Activated CD8-positive, alpha-beta memory T cell treated with anti-CD3 and anti-CD28 coated beads, Interleukin-2, amount 50 U/mL, for 1 hour (primary cell): Measurements from ENCODE around the gene NTRK3.

Source experiments
- DNase-seq: peaks from one replicate; pipeline ENCODE4 v3.0.0-alpha.2; 2020; ENCODE audit errors: extremely low read depth

The NTRK3 gene

GRCh38 chr15:88256279-88257230 lies at the start of gene NTRK3:
Gene NTRK3 (minus strand): TSS chr15:88256739. CDS start chr15:88256153, 586 bp downstream.
- no peak for DNase-seq

- DNase-seq: no peak
These were observed 46.9 kb upstream of the NTRK3 start for GRCh38 chr15:88303395-88303794.

- DNase-seq: no peak
These were observed 45.8 kb upstream of the NTRK3 start for GRCh38 chr15:88302373-88302772.

GRCh38 chr15:88301311-88301710 lies 44.8 kb upstream of the NTRK3 start:
- no peak for DNase-seq

DNA sequence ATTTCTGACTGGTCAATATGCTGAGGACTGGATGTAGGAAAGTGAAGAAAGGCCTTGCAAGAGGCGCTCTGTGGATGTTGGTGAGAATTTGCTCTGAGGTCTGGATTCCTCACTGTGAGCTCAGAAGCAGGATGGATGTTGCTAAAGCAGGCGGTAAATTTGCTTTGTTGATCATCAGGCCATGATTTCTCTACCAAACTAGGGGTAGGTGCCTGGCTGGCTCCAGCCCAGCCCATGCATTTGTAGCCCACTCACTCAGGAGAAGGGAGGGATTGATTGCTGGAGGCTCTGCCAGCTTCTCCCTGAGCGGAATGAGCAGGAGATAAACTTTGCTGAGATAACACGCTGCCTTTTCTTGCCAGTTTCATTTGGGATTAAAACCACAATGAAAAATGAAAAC lies 44.3 kb upstream of the NTRK3 start:
- no peak for DNase-seq

- no peak for DNase-seq
These were observed 43.5 kb upstream of the NTRK3 start for GRCh38 chr15:88300089-88300488.

DNA sequence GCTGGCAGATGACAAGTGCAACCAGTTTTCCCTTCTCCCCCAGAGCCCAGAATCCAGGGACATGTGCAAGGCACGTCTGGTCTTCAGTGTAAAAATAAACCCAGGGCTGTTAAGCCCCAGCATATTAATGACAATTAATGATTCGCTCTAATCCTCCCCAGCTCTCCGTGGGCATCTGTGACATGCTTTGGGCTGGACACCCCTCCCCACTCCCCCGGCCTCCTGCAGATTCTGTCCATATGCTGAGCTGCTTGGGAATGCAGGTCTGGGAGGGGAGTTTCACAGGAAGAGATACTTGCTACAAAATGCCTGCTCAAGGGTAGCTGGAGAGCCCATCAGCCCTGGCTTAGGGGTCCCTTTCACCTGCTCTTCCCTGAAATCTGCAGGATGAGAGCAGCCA lies 43.0 kb upstream of the NTRK3 start:
- DNase-seq: no peak

DNA sequence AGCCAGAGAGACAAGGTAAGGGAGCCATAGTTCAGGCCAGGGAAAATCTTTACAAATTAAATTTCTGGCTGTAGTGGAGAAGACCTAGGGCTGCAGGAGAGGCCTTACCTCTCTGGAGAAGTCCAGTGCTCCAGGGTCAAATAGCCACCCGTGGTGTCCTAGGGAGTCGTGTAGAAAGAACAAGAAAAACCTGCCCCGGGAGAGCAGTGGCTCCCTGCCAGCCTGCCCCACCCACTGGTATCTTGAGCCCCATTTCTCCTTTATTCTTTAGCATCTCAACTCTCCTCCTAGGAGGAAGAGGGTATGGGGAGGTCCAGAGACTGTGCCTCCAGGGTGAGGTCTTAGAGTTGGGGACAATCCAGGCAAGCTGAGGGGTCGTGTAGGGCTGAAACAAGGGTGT lies 32.1 kb upstream of the NTRK3 start:
- DNase-seq: no peak

DNA sequence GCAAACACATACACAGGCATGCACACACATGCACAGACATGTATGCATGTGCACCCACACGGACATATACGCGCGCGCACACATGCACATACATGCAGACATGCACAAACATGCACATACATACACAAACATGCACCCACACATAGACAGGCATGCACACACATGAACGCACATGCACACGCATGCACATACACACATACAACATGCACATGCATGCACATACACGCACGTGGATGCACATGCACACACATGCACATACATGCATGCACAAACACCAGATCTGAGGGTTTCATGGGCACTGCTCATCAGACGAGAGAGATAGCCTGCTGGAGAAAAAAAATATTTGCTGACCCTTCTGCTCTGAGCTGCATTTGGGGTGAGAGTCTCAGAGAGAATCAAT lies 31.7 kb upstream of the NTRK3 start:
- no peak for DNase-seq

- DNase-seq: no peak
These were observed 27.9 kb upstream of the NTRK3 start for GRCh38 chr15:88284318-88284998.

DNA sequence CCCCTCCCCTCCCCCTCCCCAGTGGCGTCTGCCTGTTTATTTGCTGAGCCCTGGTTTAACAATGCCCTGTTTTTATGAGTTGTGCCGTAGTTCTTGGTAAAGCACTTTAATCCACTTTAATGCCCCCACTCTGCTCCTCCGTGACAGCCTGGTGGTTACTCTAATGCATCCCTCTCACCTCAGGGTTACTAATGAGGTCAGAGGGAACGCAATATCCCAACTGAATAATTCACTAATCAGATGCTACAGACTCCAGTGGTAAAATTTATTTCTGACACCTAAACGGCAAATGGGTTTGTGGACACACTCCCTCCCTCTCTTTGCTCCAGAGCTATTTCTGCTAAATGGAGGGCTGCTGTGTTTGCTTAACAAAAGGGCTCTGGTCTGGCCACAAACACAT lies 26.1 kb upstream of the NTRK3 start:
- DNase-seq: no peak

GRCh38 chr15:88276821-88277410 lies 20.4 kb upstream of the NTRK3 start:
- DNase-seq: no peak

DNA sequence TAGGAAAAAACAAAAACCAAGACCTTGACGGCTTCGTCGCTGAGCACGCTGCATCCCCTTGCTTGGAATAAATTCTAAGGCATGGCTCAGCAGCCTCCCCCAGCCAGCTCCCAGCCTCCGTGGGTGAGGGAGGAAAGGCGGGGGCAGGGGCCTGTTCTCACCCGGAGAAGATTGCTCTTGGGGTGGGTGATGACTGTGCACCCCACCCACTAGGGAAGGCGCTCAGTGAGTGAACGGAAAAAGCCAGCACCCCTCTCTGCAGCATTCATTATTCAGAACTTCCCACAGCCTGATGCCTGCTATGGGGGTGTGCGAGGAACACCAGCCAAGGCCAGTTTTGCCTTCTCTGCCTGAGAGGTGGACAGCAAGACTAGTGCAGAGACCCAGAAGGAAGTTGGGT lies 19.3 kb upstream of the NTRK3 start:
- DNase-seq: no peak

DNA sequence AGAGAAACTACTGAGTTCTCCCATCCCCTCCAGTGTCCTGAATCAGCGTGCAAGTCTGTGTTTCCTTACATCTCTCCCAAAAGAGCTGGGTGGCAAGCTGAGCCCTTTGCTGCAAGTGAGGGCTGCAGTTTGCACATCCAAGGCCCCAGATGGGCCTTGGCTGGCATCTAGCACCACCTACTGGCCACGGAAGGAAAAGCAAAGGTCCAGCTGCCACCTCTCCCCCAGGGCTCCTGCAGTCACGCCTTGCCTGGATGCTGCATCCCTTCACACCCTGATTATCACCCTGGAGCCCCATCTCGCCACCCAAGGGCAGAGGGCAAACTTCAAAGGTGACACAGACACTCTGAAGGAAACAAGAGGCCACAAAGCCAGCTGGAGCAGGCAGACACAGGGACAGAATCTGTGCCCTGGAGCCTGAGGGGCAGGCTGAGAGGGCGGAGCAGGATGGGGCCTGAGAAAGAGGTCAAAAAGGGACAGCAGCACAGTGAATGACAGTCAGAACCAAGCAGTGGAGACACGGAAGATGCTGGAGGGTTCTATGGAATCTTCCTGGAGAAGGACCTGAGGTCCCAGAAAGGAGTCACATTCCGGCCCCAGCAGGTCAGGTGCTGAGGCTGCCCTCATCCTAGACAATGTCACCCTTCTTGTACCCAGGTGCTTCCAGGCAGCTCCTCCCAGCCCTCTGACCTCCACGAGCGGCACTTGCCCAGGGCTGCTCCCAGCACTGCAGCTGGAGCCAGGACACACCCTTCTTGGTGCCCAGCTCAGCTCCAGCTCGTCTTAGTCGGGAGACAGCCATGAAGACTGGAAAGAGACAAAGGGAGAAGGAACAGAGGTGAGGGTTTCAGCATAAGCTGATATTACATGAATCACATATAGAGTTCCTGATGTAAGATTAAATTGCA lies 18.3 kb upstream of the NTRK3 start:
- DNase-seq: no peak

- DNase-seq: no peak
These were observed 15.9 kb upstream of the NTRK3 start for GRCh38 chr15:88272421-88272820.

GRCh38 chr15:88269356-88270062 lies 13.0 kb upstream of the NTRK3 start:
- no peak for DNase-seq

GRCh38 chr15:88267720-88268119 lies 11.2 kb upstream of the NTRK3 start:
- no peak for DNase-seq

DNA sequence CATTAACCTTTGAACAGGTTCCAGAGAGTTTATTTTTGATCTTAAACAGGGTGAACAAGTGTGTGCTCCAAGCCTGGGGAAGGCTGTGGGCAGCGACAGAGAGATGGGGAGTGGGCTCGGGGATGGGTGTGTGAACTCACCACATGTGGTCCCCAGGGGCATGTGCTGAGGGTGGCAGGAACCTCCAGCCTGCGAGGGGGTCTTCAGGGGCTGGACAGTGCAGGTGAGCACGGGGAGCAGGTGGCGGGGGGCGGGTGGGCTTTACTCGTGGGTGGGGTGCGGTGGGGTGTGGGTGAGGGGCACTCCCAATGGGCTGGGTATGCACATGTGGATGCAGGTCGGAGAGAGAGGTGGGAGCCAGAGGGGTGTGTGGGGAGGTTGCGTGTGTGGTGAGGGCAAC lies 9.6 kb upstream of the NTRK3 start:
- no peak for DNase-seq

GRCh38 chr15:88264622-88265021 lies 8.1 kb upstream of the NTRK3 start:
- no peak for DNase-seq

- no peak for DNase-seq
These were observed 5.5 kb upstream of the NTRK3 start for GRCh38 chr15:88262064-88262463.

GRCh38 chr15:88258093-88258641 lies 1.6 kb upstream of the NTRK3 start:
- no peak for DNase-seq
